GM12892 (cell line): Measurements from ENCODE around the gene LDLRAD4.

Experiments
- DNase-seq: peaks from one replicate; pipeline ENCODE4 v3.0.0; 2011; ENCODE audit not compliant: insufficient read length
- FAIRE-seq: peaks from 2 replicates; lab custom pipeline; 2011; peaks lifted over from hg19 to GRCh38; lab: Jason Lieb, UNC
- POLR2A ChIP-seq: IDR thresholded peaks from 2 replicates; pipeline ENCODE4 v1.6.1; 2011; ENCODE audit warnings: low read depth, low read length, control low read depth
- POLR2AphosphoS5 ChIP-seq: IDR thresholded peaks from 2 replicates; pipeline ENCODE4 v1.6.1; 2011; ENCODE audit warnings: low read depth, low read length, control low read depth
- TAF1 ChIP-seq: IDR thresholded peaks from 2 replicates; pipeline ENCODE4 v1.6.1; 2011; ENCODE audit warnings: low read depth, mild to moderate bottlenecking, control low read depth, low read length, borderline replicate concordance

Gene LDLRAD4

DNA sequence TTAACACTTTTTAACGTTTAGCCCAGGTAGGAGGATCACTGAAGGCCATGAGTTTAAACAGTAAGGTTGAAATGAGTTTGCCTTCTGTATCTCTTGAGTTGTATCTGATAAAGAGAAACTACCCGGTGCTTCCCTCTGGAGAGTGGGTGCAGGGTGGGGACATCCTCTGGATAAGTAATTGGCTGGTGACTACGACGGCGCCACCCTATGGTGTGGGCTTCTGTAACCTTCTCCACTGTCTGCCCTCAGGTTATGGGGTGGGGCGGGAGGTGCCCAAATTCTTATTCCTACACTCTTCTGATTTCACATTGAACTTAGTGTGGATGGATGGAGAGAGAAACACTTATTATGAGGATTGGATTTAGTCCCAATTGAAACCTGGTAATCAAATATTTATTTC is 68.8 kb downstream of the LDLRAD4 start:
- no peak for DNase-seq
- no peak for TF ChIP-seq POLR2A

DNA sequence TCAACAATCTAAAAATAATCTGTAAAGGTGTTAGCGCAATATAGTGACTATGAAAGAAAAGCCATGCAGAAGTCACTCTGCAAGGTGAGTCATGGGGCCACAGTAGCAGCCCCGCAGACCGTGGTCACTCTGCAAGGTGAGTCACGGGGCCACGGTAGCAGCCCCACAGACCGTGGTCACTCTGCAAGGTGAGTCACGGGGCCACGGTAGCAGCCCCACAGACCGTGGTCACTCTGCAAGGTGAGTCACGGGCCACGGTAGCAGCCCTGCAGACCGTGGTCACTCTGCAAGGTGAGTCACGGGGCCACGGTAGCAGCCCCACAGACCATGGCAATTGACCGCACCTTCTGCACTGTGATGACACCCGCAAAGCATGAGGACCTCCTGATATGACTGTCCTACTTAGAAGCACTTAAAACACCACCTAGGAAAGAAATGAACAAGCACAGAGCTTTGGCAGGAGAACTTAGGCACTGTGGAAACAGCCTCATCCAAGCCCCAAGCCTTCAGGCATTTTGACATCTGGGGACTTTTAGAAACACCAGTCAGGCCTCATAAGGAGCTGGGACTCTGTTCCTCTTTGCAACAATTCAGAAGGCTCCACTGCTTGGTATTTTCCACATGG is 70.1 kb downstream of the LDLRAD4 start:
- no peak for TF ChIP-seq POLR2AphosphoS5
- no peak for TF ChIP-seq TAF1
- no peak for TF ChIP-seq POLR2A
- FAIRE-seq (peak; percentile 80), DNase-seq (no peak)

More for the DNA sequence above, 68.8 kb downstream of the LDLRAD4 start:
- FAIRE-seq: no peak

DNA sequence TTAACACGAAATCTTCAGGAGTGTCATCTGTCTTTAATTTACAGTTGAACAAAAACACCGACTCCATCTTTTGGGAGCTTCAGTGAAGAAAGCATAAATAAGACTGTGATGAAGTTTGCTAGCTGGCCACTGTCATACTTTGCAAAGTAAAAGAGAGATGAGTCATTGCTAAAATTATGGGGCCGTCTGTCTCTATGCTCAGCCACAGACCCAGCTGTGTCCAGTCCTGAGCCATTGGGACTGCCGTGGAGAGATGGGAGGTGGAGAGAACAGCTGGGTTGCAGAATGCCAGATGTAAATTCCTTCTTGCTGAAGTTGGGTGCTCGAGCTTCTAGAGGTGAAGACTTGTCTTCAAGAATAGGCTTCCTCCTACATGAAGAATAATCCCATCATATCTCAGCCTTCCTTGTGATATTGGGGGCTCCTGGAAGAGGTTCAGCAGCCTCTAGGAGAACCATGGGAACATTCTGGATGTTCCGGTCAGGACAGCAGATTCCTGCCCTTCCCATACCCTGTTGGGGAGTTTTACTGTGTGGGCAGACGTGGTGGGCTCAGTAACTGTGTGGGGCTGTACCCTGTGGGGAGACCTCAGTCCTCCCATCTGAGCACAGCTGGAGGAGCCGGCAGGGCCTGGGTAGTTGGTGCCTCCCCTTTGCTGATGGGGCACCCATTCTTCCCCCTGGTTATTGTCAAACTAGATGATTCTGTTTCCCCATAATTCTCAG is 71.1 kb downstream of the LDLRAD4 start:
- no peak for DNase-seq
- FAIRE-seq: peak; percentile 62
- TF ChIP-seq TAF1 (no peak), POLR2AphosphoS5 (no peak), POLR2A (no peak)

DNA sequence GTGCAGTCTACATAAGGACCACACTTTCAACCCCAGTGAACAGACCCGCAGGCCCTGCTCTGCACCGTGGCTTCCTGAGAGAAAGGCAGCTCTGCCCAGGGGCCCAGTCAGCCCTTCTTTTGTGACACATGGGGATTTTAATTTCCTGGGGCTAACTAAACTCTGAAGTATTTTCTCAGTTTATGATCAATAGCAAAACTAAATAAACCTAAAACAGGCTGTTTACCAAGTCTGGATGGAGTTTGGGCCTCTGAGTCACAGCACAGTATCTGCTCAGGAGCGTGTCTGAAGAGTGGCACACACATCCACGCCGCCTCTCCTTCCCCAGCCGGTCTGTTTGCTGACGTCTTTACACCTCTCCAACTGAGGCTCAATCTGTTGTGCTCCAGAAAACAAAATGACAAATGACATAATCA is 72.3 kb downstream of the LDLRAD4 start:
- DNase-seq (no peak), FAIRE-seq (no peak)
- TF ChIP-seq POLR2AphosphoS5 (no peak), POLR2A (no peak), TAF1 (no peak)

DNA sequence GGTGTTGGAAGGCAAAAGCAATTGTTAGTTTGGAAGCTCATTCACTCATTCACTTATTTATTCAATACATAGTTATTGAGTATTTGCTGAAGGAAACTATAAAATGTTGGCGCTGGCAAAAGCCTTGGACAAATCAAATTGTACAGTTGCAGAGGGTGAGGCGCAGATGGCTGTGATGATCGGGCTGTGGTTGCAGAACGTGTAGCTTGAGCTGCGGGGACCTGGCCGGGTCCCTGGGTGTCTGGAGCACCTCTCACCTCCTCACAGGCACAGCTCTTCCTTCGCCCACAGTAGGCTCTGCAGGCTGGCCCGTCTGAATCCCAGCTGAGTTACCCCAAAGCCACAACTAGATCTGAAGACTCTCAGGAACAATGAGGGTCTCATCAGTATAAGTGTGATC is 72.7 kb downstream of the LDLRAD4 start:
- TF ChIP-seq TAF1: no peak
- TF ChIP-seq POLR2AphosphoS5: no peak
- FAIRE-seq (no peak), DNase-seq (no peak)

DNA sequence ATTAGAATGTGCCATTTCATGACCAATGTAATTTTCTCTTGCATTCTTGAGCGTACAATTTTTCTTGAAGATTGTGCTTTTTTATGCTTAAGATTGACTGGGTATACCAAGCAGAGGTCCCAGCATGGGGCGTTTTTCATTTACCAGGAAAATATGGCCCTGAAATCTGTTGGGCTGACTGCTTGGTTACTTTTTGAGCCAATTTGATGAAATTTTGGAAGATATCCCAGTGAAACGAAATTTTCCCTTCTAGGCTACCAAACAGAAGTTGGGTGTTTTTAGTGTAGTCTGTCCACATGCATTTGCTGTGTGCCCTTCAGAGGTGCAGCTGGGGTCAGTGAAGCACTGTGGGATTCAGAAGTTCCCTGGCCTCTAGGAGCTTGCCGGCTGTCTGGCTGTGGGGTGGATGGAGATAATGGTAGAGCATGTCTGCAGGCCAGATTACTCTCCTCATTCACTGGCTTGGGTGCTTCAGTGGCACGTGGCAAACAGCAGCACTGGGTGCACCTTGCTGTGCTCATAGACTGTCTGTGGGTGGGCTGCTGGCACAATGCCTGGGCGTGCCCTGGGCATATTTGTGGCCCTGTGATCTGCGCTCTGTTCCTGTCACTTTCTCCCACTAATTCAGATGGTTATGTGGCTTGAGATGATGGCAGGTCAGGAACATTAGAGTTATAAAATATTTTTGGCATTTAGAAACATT is 73.3 kb downstream of the LDLRAD4 start:
- no peak for FAIRE-seq

DNA sequence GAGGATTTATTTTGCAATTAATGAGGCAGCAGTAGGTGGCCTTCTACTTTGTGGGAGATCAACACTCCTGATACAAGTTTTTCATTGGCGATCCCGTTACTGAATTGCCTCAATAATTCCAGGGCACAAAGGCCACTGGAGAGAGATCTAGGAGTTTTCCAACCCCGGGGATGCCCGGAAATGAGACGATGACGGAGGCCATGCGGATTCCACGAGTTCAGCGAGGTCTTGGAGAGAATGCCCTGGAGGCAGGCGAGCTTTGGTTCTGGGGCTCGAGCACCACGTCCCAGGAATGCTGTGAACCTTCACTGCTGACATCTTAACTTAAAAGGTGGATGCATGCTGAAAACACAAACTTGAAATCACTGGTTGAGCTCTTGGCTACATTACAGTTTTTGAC is 74.2 kb downstream of the LDLRAD4 start:
- DNase-seq: no peak
- no peak for FAIRE-seq
- no peak for TF ChIP-seq POLR2AphosphoS5
- no peak for TF ChIP-seq POLR2A
- no peak for TF ChIP-seq TAF1

More for the DNA sequence above, 73.3 kb downstream of the LDLRAD4 start:
- DNase-seq: no peak
- TF ChIP-seq POLR2AphosphoS5: no peak
- no peak for TF ChIP-seq TAF1

DNA sequence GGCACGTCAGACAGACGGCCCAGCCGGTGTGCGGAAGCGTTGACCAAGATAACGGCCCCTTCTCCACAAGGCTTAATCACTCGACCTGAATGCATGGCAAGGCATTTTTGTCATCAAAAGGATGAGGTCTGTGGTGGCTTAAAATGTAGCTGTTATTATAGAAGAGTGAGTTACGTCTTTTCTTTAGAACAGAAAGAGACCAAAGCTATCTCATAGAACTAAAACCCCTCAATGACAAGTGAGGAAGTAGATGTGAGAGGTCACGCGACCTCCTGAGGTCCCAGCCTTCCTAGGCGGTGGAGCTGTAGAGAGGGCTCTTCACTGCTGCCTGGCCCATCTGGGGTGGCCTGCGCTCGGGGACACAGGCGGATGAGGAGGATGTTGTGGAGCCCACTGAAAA is 75.7 kb downstream of the LDLRAD4 start:
- TF ChIP-seq POLR2AphosphoS5: no peak
- no peak for TF ChIP-seq TAF1
- TF ChIP-seq POLR2A: no peak
- FAIRE-seq: no peak
- DNase-seq: no peak

DNA sequence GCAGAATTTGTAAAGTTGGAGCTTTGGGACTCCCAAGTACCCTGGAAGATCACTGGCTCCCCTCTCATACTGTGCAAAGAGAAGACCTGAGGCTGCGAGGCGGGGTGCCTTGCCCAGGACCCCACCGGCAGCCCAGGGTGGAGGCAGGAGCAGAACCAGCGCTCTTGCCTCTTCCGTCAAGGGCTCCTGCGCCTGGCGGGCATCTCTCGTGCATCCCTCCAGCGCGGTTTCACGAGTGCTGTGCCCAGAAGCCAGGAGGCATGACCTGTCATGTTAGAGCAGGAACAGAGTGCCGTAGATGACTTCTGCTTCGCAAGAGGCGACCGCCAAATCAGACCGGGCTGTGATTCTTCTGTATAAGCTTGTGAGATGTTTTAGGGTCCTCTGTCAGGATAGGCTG is 77.3 kb downstream of the LDLRAD4 start:
- DNase-seq: no peak
- no peak for TF ChIP-seq POLR2AphosphoS5
- no peak for TF ChIP-seq TAF1
- TF ChIP-seq POLR2A: no peak
- FAIRE-seq: no peak

DNA sequence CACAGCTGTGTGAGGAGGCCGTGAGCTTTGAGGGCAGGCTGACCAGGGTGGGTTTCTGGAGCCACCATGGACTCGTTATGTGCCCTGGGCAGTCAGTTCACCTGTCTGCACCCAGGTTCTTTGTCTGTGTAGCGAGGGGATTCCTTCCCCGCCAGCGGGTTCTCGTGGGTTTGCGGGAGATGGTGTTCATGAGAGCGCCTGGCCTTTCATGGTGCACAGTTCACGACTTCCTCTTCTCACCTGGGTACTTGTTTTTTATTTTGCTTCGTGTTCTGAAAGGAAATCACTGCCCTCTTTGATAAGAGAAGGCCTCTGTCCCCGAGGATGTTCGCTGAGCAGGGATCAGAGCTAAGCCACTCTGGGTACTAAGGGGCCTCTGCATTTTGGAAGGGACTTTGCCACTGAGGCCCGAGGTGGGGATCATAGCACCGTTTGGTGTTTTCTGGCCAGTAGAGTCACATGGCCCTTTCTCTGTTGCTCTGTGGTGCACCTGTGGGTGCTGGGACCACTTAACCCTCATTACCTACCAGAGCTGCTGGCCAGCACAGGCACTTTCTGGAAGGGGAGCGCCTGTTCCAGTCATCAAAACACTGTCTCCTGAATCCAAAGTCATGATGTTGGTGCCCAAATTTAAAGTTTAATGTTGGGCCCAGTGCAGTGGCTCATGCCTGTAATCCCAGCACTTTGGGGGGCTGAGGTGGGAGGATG is 78.5 kb downstream of the LDLRAD4 start:
- DNase-seq (no peak), FAIRE-seq (no peak)
- TF ChIP-seq TAF1 (no peak), POLR2A (no peak), POLR2AphosphoS5 (no peak)

DNA sequence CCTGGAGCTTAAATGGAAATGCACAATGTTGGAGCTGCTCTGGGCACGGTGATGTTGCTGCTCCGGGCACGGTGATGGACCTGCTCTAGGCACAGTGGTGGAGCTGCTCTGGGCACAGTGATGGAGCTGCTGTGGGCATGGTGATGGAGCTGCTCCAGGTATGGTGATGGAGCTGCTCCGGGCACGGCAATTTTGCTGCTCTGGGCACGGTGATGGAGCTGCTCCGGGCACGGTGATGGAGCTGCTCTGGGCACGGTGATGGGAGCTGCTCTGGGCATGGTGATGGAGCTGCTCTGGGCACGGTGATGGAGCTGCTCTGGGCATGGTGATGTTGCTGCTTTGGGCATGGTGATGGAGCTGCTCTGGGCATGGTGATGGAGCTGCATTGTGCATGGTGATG is 79.7 kb downstream of the LDLRAD4 start:
- FAIRE-seq: no peak

More for the DNA sequence above, 79.7 kb downstream of the LDLRAD4 start:
- no peak for DNase-seq
- no peak for TF ChIP-seq TAF1
- TF ChIP-seq POLR2AphosphoS5: no peak
- no peak for TF ChIP-seq POLR2A
